Right forelimb (tissue), 1 donor: Measurements from ENCODE around the gene MCOLN2.
"Not testable (repeated sequence)": the region's sequence is repeated elsewhere in the genome, so short reads cannot be mapped to it uniquely, and the experiment has no call there.

ENCODE experiments used
- DNase-seq: peaks from one replicate; pipeline ENCODE4 v3.0.0-alpha.2; 2018

Gene MCOLN2

DNA sequence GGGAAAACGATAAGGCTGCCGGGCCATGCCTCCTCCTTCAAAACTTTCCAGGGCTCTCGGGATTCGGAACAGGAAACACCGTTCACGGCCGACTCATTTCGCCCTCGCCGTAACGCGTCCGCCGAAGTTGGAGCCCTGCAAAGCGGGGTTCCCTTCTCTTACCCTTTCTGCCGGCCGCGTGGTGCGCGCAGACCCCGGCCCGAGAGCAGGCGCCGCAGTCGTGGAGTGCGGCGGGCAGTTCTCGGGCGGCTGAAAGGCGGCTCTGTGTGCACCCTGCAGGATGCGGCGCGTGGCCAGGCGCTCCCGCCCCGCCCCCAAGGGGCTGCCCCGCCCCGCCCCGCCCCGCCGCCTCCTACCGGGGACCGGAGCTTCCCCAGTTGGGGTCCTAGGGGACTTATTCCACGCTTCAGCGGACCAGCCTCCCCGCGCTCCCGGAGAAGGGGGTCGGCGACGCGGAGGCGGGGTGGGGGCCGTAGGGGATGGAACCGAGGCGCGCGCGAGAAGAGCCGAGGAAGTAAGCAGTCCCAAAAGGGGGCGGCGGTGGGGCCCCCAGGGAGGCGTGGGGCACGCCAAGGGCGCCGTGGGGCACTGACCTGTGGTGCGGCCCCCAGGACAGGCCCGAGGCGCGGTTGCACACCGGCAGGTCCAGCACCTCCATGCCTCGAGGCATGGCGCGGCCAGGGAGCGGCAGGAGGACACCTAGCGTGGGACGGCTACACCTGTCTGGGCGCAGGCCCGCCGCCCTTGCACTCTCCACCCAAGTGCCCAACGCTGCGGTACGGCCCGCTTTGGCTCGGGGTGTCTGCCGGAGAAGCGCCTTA, at the start of gene MCOLN2:
Gene MCOLN2 (minus strand): TSS at position 268 of the 821 bp plus-strand sequence. CDS start 241 bp downstream, at position 27.
- peak; percentile 65 for DNase-seq

DNA sequence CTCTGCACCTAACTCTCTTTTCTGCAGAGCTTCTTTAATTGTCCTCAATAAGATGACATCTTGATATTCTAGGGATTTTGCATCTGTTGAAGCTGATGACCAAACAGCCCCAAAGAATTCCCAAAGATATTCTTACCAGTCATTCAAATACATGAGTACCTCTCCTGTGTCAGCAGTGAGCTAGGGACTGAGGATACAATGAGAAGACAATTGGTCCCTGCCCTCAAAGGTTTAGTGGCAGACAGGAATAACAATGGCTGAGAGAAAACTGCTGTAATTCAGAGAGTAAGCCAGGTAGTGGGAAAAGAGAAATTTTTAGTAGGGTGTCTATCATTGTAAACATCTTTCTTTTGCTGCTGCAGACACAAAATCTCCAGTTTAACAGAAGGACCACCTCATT, 45.5 kb upstream of the MCOLN2 start:
- no peak for DNase-seq

- DNase-seq = no peak
Observed at GRCh38 chr1:85041793-85042192, 44.9 kb upstream of the MCOLN2 start.

DNA sequence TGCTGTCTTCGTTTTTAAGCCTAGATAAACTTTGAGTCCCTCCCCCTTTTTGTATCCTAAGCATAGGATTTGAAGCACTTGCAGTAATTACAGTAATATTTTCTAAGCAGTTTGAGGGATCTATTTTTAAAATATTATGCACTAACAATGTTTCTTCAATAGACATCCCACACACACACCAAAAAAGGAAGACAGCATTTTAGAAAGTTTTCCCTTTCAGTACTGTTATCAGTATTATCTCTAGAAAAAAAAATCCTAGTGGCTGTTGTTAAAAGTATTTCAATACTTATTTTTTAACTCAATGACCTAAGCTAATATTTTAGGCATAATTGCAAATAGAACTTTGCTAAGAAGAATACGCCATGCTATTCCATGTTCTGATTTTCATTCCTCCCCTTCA, 36.3 kb upstream of the MCOLN2 start:
- DNase-seq = no peak

DNA sequence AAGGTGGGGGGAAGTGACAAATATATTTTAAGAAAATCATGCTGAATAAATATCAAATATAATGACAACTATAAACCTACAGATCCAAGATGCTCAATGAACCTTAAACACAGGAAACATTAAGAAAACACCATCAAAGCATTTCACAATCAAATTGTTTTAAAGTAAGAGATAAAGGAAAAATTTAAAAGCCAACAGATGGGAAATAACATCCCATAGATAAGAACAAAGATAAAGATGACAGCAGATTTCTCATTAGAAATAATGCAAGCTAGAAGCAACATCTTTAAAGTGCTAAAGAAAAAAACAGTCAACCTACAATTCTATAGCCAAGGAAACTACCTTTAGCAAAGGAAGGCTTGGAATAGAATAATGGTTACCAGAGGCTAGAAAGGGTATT, 33.6 kb upstream of the MCOLN2 start:
- no peak for DNase-seq

GRCh38 chr1:85028151-85028550, 31.2 kb upstream of the MCOLN2 start:
- DNase-seq = no peak

DNA sequence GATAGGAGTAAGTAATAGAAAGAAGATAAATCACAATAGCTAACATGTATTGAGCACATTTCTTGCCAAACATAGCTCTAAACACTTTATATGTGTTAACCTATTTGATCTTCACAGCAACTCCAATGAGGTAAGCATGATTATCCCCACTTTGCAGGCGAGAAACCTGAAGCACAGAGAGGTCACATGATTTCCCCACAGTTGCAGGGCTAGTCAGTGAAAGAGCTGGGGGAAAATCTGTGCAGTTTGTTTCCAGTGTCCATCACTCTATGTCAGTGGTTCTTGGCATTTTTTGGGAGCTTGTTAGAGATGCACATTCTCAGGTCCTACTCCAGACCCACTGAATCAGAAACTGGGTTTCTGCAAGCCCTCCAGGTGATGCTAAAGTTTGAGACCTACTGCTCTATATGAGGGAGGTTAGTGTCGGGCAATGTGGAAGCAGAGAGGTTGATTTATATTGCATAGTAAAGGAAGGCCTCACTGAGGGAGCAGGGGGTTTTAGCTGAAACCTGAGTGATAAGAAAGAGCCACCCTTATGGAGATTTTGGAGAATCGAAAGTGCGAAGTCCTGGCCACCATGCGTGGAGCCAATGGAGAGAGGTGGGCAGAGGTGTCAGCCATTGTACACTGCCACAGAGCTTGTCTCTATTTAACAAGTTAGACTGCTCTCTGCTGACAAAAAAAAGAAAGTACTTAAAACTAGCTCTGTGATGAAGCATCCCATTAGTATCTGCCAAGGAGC, 30.5 kb upstream of the MCOLN2 start:
- no peak for DNase-seq

- no peak for DNase-seq
Observed at GRCh38 chr1:85025940-85026339, 29.0 kb upstream of the MCOLN2 start.

DNA sequence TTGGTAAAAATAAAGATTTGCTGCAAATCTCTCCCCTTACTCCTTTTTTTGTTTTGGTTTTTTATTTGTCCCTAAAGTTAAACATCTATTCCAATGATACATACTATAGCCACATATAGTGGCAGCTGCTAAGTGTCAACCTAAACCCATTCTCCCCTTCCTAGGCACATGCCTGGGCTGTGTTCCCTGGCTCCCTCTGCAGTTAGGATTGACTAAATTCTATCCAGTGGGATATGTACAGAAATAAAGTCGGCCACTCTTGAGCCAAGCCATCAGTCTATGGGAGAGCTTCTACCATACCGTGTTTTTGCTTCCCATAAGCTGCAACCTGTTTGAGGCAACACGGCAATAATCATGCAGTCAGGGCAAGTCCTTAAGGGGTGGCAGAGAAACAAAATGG, 27.8 kb upstream of the MCOLN2 start:
- DNase-seq = no peak

- DNase-seq = no peak
Observed at GRCh38 chr1:85022700-85023099, 25.8 kb upstream of the MCOLN2 start.

- DNase-seq = no peak
Observed at GRCh38 chr1:85019994-85020393, 23.1 kb upstream of the MCOLN2 start.

GRCh38 chr1:85015826-85016225, 18.9 kb upstream of the MCOLN2 start:
- DNase-seq = no peak

- DNase-seq = not testable (repeated sequence)
Observed at GRCh38 chr1:85005641-85006040, 8.7 kb upstream of the MCOLN2 start.

DNA sequence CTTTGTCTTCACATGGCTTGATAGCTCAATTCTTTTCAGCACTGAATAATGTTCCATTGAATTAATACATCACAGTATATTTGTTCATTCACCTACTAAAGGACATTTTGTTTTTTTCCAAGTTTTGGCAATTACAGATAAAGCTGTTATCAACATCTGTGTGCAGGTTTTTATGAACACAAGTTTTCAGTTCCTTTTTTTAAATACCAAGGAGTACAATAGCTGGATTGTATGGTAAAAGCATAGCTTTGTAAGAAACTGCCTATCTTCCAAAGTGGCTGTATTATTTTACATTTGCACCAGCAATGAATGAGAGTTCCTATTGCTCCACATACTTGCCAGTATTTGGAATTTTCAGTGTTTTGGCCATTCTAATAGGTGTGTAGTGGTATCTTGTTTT, 4.8 kb upstream of the MCOLN2 start:
- DNase-seq = no peak

GRCh38 chr1:84998642-84999280, 1.8 kb upstream of the MCOLN2 start:
- DNase-seq = no peak

GRCh38 chr1:84997667-84998600, 1.0 kb upstream of the MCOLN2 start:
- DNase-seq = no peak

- no peak for DNase-seq
Observed at GRCh38 chr1:84995484-84996334, 1.2 kb downstream of the MCOLN2 start.

- no peak for DNase-seq
Observed at GRCh38 chr1:84991097-84991920, 5.6 kb downstream of the MCOLN2 start.

- DNase-seq = no peak
Observed at GRCh38 chr1:84988588-84988987, 8.3 kb downstream of the MCOLN2 start.

GRCh38 chr1:84986561-84986960, 10.4 kb downstream of the MCOLN2 start:
- not testable (repeated sequence) for DNase-seq

GRCh38 chr1:84985365-84985764, 11.5 kb downstream of the MCOLN2 start:
- DNase-seq = no peak
